Colonic mucosa (tissue), 4 donors: ENCODE data around the gene RETN. TPM values are rescaled to one million over a fixed set of nuclear protein-coding genes. Genes with fewer than 3 reads are reported as not detected.

ENCODE experiments used
- DNase-seq: peaks from one replicate; pipeline ENCODE4 v3.0.0-alpha.2; 2020
- H3K27ac ChIP-seq: fragments of 200-600 bp; one replicate; pipeline ENCODE4 v1.8.0; 2021
- H3K27me3 ChIP-seq: fragments of 200-600 bp; one replicate; pipeline ENCODE4 v1.8.0; 2021
- H3K36me3 ChIP-seq: fragments of 200-600 bp; one replicate; pipeline ENCODE4 v1.8.0; 2021
- H3K4me1 ChIP-seq: fragments of 200-600 bp; one replicate; pipeline ENCODE4 v1.8.0; 2021; ENCODE audit warnings: mild to moderate bottlenecking
- H3K4me3 ChIP-seq: fragments of 200-600 bp; one replicate; pipeline ENCODE4 v1.8.0; 2021
- H3K9ac ChIP-seq, 2 donors: one replicate each; pipeline ENCODE4 v1.7.0; 2013; ENCODE audit warnings: control low read depth in 2 of 2, low read depth in 2 of 2, low read length in 2 of 2
- H3K9me3 ChIP-seq: fragments of 200-600 bp; one replicate; pipeline ENCODE4 v1.8.0; 2021
- CTCF ChIP-seq: fragments of 200-600 bp; IDR thresholded peaks from one replicate; pipeline ENCODE4 v1.8.0; 2022; ENCODE audit warnings: antibody characterized with exemption, mild to moderate bottlenecking
- intact Hi-C: fragments of 100-400 bp; cut with DNase I; formaldehyde crosslinking; loops from one replicate; pipeline ENCODE4 v1.14.1; 2022
- total RNA-seq, 2 donors: library from RNA; stranded (reverse); fragmentation: NEBNext Ultra II Directional in 1 of 2; extraction: Animal tissue kit (Norgen Biotek cat#: 25700) in 1 of 2; gene quantifications; one replicate each; pipeline ENCODE4 v1.2.1, GENCODE V29; 2021
- donor health status: healthy.
- donor health status: DM: no; HTN: no; CAD: no.
- donor health status: DM: no; HTN: no; CAD: no.

Gene RETN
- total RNA-seq, 2 donors from 2014 or later = not detected

- intact Hi-C loops = no loop called here
- Histone ChIP-seq H3K27ac (no peak overlapping the region), H3K4me1 (no peaks in the 10 kb centered on the region), H3K9ac (no peak overlapping the region), H3K9me3 (no peaks in the 10 kb centered on the region), H3K4me3 (no peak overlapping the region), H3K27me3 (no peaks in the 10 kb centered on the region), H3K36me3 (no peaks in the 10 kb centered on the region)
- no peak for TF ChIP-seq CTCF
- no peak for DNase-seq
Measured at GRCh38 chr19:7644550-7644877, 24.3 kb upstream of the RETN start.

GRCh38 chr19:7645163-7645562 is 23.7 kb upstream of the RETN start:
- H3K36me3 ChIP-seq = no peaks in the 10 kb centered on the region
- intact Hi-C loops = no loop called here
- no peaks in the 10 kb centered on the region for H3K9me3 ChIP-seq
- no peak for DNase-seq
- no peaks in the 10 kb centered on the region for H3K27me3 ChIP-seq
- no peak overlapping the region for H3K4me3 ChIP-seq
- no peak overlapping the region for H3K27ac ChIP-seq
- TF ChIP-seq CTCF = no peak
- no peaks in the 10 kb centered on the region for H3K4me1 ChIP-seq
- H3K9ac ChIP-seq = no peak overlapping the region

- no peaks in the 10 kb centered on the region for H3K9me3 ChIP-seq
- no peaks in the 10 kb centered on the region for H3K36me3 ChIP-seq
- no peak overlapping the region for H3K27ac ChIP-seq
- no peak overlapping the region for H3K4me3 ChIP-seq
- H3K9ac ChIP-seq = no peak overlapping the region
- no peak for TF ChIP-seq CTCF
- intact Hi-C loops = no loop called here
- no peaks in the 10 kb centered on the region for H3K4me1 ChIP-seq
- DNase-seq = no peak
- no peaks in the 10 kb centered on the region for H3K27me3 ChIP-seq
Measured at GRCh38 chr19:7645656-7646425, 23.0 kb upstream of the RETN start.

- no peaks in the 10 kb centered on the region for H3K36me3 ChIP-seq
Measured at GRCh38 chr19:7646426-7646700, 22.5 kb upstream of the RETN start.

GRCh38 chr19:7647156-7647555 is 21.7 kb upstream of the RETN start:
- Histone ChIP-seq H3K4me1 (no peaks in the 10 kb centered on the region), H3K36me3 (no peaks in the 10 kb centered on the region), H3K9me3 (no peaks in the 10 kb centered on the region), H3K27me3 (no peaks in the 10 kb centered on the region), H3K27ac (no peak overlapping the region), H3K9ac (no peak overlapping the region), H3K4me3 (no peak overlapping the region)
- no peak for TF ChIP-seq CTCF
- intact Hi-C loops = no loop called here
- no peak for DNase-seq

More at GRCh38 chr19:7646426-7646700, 22.5 kb upstream of the RETN start:
- no peak overlapping the region for H3K27ac ChIP-seq
- H3K4me1 ChIP-seq = no peaks in the 10 kb centered on the region
- TF ChIP-seq CTCF = no peak
- no peak for DNase-seq
- H3K27me3 ChIP-seq = no peaks in the 10 kb centered on the region
- intact Hi-C loops = no loop called here
- H3K4me3 ChIP-seq = no peak overlapping the region
- no peak overlapping the region for H3K9ac ChIP-seq
- H3K9me3 ChIP-seq = no peaks in the 10 kb centered on the region
